Heart left ventricle (tissue), 13 donors: ENCODE results near the gene KIF5A.

Experiments used
- POLR2A ChIP-seq, 2 donors: fragments of 450-650 bp; IDR thresholded peaks; one replicate each; pipeline ENCODE4 v1.6.1; 2017; ENCODE audit warnings: antibody characterized with exemption in 2 of 2, mild to moderate bottlenecking in 2 of 2, moderate library complexity in 2 of 2
- TF ChIP-seq, protein P1 (sequence below), 12 donors: fragments of 200-600 bp; sonication (generic) in 4 of 12; IDR thresholded peaks; one replicate each; pipeline versions ENCODE4 v1.5.0 to v1.8.0; 2018 to 2022; ENCODE audit warnings: antibody characterized with exemption in 12 of 12, mild to moderate bottlenecking in 5 of 12
- donor health status: ischemic (EF 13 %, LVEDD 7.1; RV severe dilation, severe dysfunction).
- donor health status: DM: no; HTN: yes; CAD: no.
- donor health status: DM: no; HTN: no; CAD: no.
- donor health status: ischemic (EF 25% LVEDD 6.9; RV normal size, moderate dysfunction).
- donor health status: ischemic (EF 25% LVEDD 5.7; RV mildly dilated, moderate dysfunction).
- donor health status: ischemic (EF 35%, LVEDD 5.7; RV mildly dilated, moderate dysfunction).
- donor health status: nonischemic (EF 11% LVEDD 7.7; RV severe dilation, severe dysfunction).
- donor health status: DM: yes; HTN: yes; CAD: no.
- donor health status: PGD.
- donor health status: ischemic (EF 29% LVEDD 5.4; RV normal size, mild dysfunction).
- donor health status: nonischemic (EF 23%, LVEDD 6.1; RV moderate dilation, normal function).

DNA sequence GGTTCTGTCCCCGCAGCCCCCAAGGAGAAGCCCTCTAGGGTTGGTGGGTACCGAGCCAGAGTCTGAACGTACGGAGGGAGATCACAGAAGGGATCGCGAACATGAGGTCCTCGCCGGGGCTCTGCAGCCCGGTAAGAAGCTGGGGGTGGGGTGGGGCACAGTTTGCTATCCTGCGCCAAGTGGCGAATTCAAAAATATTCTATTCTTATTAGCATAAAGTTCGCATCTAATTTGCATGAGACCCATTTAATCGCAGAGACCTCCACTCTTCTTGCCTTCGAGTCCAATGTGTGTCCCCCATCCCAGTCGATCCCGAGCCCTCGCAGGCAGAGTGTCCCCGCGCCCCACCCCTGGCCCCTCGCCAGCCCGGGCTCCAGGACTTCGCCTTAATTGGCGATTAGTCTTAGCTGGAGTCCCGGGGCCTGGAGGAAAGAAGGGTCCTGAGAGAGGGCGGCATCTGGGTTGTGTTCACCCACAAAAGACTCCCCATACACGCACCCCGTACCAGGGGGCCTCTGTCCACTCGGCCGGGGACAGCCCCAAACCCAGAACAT, 60.8 kb downstream of the KIF5A start:
- TF ChIP-seq, protein P1, sequence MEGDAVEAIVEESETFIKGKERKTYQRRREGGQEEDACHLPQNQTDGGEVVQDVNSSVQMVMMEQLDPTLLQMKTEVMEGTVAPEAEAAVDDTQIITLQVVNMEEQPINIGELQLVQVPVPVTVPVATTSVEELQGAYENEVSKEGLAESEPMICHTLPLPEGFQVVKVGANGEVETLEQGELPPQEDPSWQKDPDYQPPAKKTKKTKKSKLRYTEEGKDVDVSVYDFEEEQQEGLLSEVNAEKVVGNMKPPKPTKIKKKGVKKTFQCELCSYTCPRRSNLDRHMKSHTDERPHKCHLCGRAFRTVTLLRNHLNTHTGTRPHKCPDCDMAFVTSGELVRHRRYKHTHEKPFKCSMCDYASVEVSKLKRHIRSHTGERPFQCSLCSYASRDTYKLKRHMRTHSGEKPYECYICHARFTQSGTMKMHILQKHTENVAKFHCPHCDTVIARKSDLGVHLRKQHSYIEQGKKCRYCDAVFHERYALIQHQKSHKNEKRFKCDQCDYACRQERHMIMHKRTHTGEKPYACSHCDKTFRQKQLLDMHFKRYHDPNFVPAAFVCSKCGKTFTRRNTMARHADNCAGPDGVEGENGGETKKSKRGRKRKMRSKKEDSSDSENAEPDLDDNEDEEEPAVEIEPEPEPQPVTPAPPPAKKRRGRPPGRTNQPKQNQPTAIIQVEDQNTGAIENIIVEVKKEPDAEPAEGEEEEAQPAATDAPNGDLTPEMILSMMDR (IDR thresholded peaks at IDR 0.05), result no peak
- no peak for TF ChIP-seq POLR2A (IDR thresholded peaks at IDR 0.05)
